Measurements from ENCODE around the gene TMEM271.
A peak's percentile ranks its signal among the peaks of the same experiment; 100 is the strongest.
"Not testable (repeated sequence)": the region's sequence is repeated elsewhere in the genome, so short reads cannot be mapped to it uniquely, and the experiment has no call there.

TMEM271 gene

GRCh38 chr4:609400-610050 lies 33.4 kb upstream of the TMEM271 start:
- no peak for DNase-seq

- no peak for DNase-seq
These were observed 32.1 kb upstream of the TMEM271 start for GRCh38 chr4:608236-608635.

- no peak for DNase-seq
These were observed 29.8 kb upstream of the TMEM271 start for GRCh38 chr4:605702-606425.

GRCh38 chr4:604131-604530 lies 28.0 kb upstream of the TMEM271 start:
- no peak for DNase-seq

- peak; percentile 26 for DNase-seq
These were observed 26.5 kb upstream of the TMEM271 start for GRCh38 chr4:602559-602942.

- no peak for DNase-seq
These were observed 25.8 kb upstream of the TMEM271 start for GRCh38 chr4:601612-602558.

GRCh38 chr4:600850-601515 lies 24.9 kb upstream of the TMEM271 start:
- no peak for DNase-seq

GRCh38 chr4:600166-600565 lies 24.1 kb upstream of the TMEM271 start:
- DNase-seq: no peak

GRCh38 chr4:598925-599324 lies 22.8 kb upstream of the TMEM271 start:
- DNase-seq: no peak

GRCh38 chr4:592825-593520 lies 16.9 kb upstream of the TMEM271 start:
- DNase-seq: no peak

GRCh38 chr4:592178-592577 lies 16.1 kb upstream of the TMEM271 start:
- not testable (repeated sequence) for DNase-seq

- DNase-seq: no peak
These were observed 14.3 kb upstream of the TMEM271 start for GRCh38 chr4:590313-590841.

- no peak for DNase-seq
These were observed 13.3 kb upstream of the TMEM271 start for GRCh38 chr4:589219-589963.

- no peak for DNase-seq
These were observed 12.3 kb upstream of the TMEM271 start for GRCh38 chr4:588351-588849.

GRCh38 chr4:587671-588350 lies 11.7 kb upstream of the TMEM271 start:
- DNase-seq: no peak

GRCh38 chr4:583820-584219 lies 7.7 kb upstream of the TMEM271 start:
- DNase-seq: no peak

GRCh38 chr4:581753-582361 lies 5.8 kb upstream of the TMEM271 start:
- no peak for DNase-seq

GRCh38 chr4:581181-581580 lies 5.1 kb upstream of the TMEM271 start:
- no peak for DNase-seq

- no peak for DNase-seq
These were observed 3.6 kb upstream of the TMEM271 start for GRCh38 chr4:579543-580175.

Data from NCI-H1048 (cell line).